Trophoblast cell (in vitro differentiated cells and primary cell): ENCODE measurements around the gene TP53I13.

Experiments used
- DNase-seq, 2 donors: peaks; one replicate each; pipeline ENCODE4 v3.0.0-alpha.2; 2016
- H2AFZ ChIP-seq: 2 replicates; pipeline ENCODE4 v1.6.1; 2013; ENCODE audit warnings: low read length, moderate library complexity, mild to moderate bottlenecking; ENCODE audit not compliant: insufficient read depth, poor library complexity
- H2AK5ac ChIP-seq: 2 replicates; pipeline ENCODE4 v1.6.1; 2013; ENCODE audit warnings: mild to moderate bottlenecking, low read length
- H2BK120ac ChIP-seq: 2 replicates; pipeline ENCODE4 v1.6.1; 2013; ENCODE audit warnings: low read length, mild to moderate bottlenecking, moderate library complexity; ENCODE audit not compliant: insufficient read depth, poor library complexity
- H2BK12ac ChIP-seq: 2 replicates; pipeline ENCODE4 v1.6.1; 2013; ENCODE audit warnings: mild to moderate bottlenecking, low read length, moderate library complexity
- H2BK5ac ChIP-seq: 2 replicates; pipeline ENCODE4 v1.6.1; 2013; ENCODE audit warnings: low read length, low read depth, moderate library complexity, mild to moderate bottlenecking; ENCODE audit not compliant: poor library complexity
- H3K14ac ChIP-seq: 2 replicates; pipeline ENCODE4 v1.6.1; 2013; ENCODE audit warnings: mild to moderate bottlenecking, low read length
- H3K18ac ChIP-seq: 2 replicates; pipeline ENCODE4 v1.6.1; 2013; ENCODE audit warnings: mild to moderate bottlenecking, low read length
- H3K23ac ChIP-seq: 2 replicates; pipeline ENCODE4 v1.6.1; 2013; ENCODE audit warnings: low read length
- H3K27ac ChIP-seq: 2 replicates; pipeline ENCODE4 v1.5.1; 2013; ENCODE audit warnings: low read depth, mild to moderate bottlenecking, inconsistent platforms, low read length, moderate library complexity
- H3K27me3 ChIP-seq: 2 replicates; pipeline ENCODE4 v1.6.1; 2013; ENCODE audit warnings: inconsistent platforms, mild to moderate bottlenecking, low read length, moderate library complexity; ENCODE audit not compliant: insufficient read depth
- H3K36me3 ChIP-seq, 2 experiments: 1 replicate in 1 of 2; 2 replicates in 1 of 2; pipeline ENCODE4 v1.6.1; 2013; ENCODE audit warnings: low read length in 2 of 2, mild to moderate bottlenecking in 2 of 2, moderate library complexity in 1 of 2; ENCODE audit not compliant: insufficient read depth in 2 of 2, control insufficient read depth in 1 of 2
- H3K4ac ChIP-seq: 2 replicates; pipeline ENCODE4 v1.6.1; 2013; ENCODE audit warnings: low read depth, mild to moderate bottlenecking, low read length, moderate library complexity
- H3K4me1 ChIP-seq, 2 experiments: 1 replicate in 1 of 2; 2 replicates in 1 of 2; pipeline ENCODE4 v1.6.1; 2013; ENCODE audit warnings: low read length in 2 of 2, mild to moderate bottlenecking in 2 of 2, moderate library complexity in 1 of 2; ENCODE audit not compliant: insufficient read depth in 2 of 2, control insufficient read depth in 1 of 2
- H3K4me2 ChIP-seq: 2 replicates; pipeline ENCODE4 v1.6.1; 2013; ENCODE audit warnings: inconsistent platforms, mild to moderate bottlenecking, low read length, moderate library complexity
- H3K4me3 ChIP-seq: 2 replicates; pipeline ENCODE4 v1.5.1; 2013; ENCODE audit warnings: mild to moderate bottlenecking, low read depth, low read length, inconsistent platforms
- H3K79me1 ChIP-seq: one replicate; pipeline ENCODE4 v1.6.1; 2013; ENCODE audit warnings: low read length
- H3K79me2 ChIP-seq: 2 replicates; pipeline ENCODE4 v1.6.1; 2013; ENCODE audit warnings: low read length, mild to moderate bottlenecking; ENCODE audit not compliant: control insufficient read depth, insufficient read depth, poor library complexity
- H3K9ac ChIP-seq: 2 replicates; pipeline ENCODE4 v1.6.1; 2013; ENCODE audit warnings: mild to moderate bottlenecking, low read length
- H3K9me3 ChIP-seq: 2 replicates; pipeline ENCODE4 v1.6.1; 2013; ENCODE audit warnings: low read depth, mild to moderate bottlenecking, control low read depth, inconsistent platforms, low read length; ENCODE audit not compliant: insufficient read depth
- H4K12ac ChIP-seq: 2 replicates; pipeline ENCODE4 v1.6.1; 2013; ENCODE audit warnings: low read depth, mild to moderate bottlenecking, low read length, moderate library complexity
- H4K8ac ChIP-seq: 2 replicates; pipeline ENCODE4 v1.6.1; 2013; ENCODE audit warnings: low read depth, mild to moderate bottlenecking, low read length, moderate library complexity
- H4K91ac ChIP-seq: one replicate; pipeline ENCODE4 v1.6.1; 2013; ENCODE audit warnings: low read depth, mild to moderate bottlenecking, low read length, moderate library complexity
- WGBS: extraction: QIAGEN DNeasy Blood & Tissue Kit; methylation state at CpG from one replicate; pipeline ENCODE4 v1.1.7; 2013; ENCODE audit warnings: missing lambda C conversion rate; ENCODE audit not compliant: insufficient read length, insufficient coverage; ENCODE audit errors: extremely low coverage; 5-methylcytosine and 5-hydroxymethylcytosine counted together

TP53I13 gene

GRCh38 chr17:29612404-29613280 lies 44.1 kb downstream of the TP53I13 start:
- Histone ChIP-seq H3K4ac (no peak overlapping the region), H3K9ac (no peak overlapping the region), H3K36me3 (no peaks in the 10 kb centered on the region), H3K27ac (no peak overlapping the region), H2BK5ac (no peak overlapping the region), H3K14ac (no peak overlapping the region), H4K12ac (no peak overlapping the region), H3K18ac (no peak overlapping the region), H3K79me2 (no peaks in the 10 kb centered on the region), H2BK120ac (no peak overlapping the region), H3K9me3 (peaks cover 16% of the 10 kb centered on the region), H3K4me3 (no peak overlapping the region), H3K4me1 (peaks cover 15 to 24% of the 10 kb centered on the region in 2 experiments), H2AK5ac (no peak overlapping the region), H3K4me2 (peak overlapping the region; percentile 66), H3K27me3 (peaks cover 16% of the 10 kb centered on the region), H4K8ac (no peak overlapping the region), H2AFZ (no peak overlapping the region), H2BK12ac (no peak overlapping the region), H3K23ac (no peak overlapping the region), H4K91ac (no peak overlapping the region), H3K79me1 (peaks cover 2% of the 10 kb centered on the region)
- DNase-seq = peak in 1 of 2 donors; percentile 71
- WGBS = no CpG with 5 or more reads among the region's 85 CpGs

GRCh38 chr17:29613352-29613837 lies 44.9 kb downstream of the TP53I13 start:
- Histone ChIP-seq H2AFZ (peak overlapping the region; percentile 39), H3K23ac (no peak overlapping the region), H3K4ac (no peak overlapping the region), H3K9me3 (peaks cover 16% of the 10 kb centered on the region), H4K91ac (no peak overlapping the region), H4K12ac (peak overlapping the region; percentile 19), H3K27ac (no peak overlapping the region), H2AK5ac (no peak overlapping the region), H3K14ac (peak overlapping the region; percentile 36), H3K9ac (no peak overlapping the region), H3K79me1 (peaks cover 6% of the 10 kb centered on the region), H3K27me3 (peaks cover 16% of the 10 kb centered on the region), H2BK120ac (no peak overlapping the region), H2BK5ac (no peak overlapping the region), H3K4me3 (peak overlapping the region; percentile 57), H3K4me2 (peak overlapping the region; percentile 66), H3K79me2 (no peaks in the 10 kb centered on the region), H3K18ac (no peak overlapping the region), H4K8ac (peak overlapping the region; percentile 39), H3K36me3 (no peaks in the 10 kb centered on the region), H2BK12ac (no peak overlapping the region), H3K4me1 (peaks cover 21 to 30% of the 10 kb centered on the region in 2 experiments)
- no CpG with 5 or more reads among the region's 50 CpGs for WGBS
- DNase-seq = peak; percentile 98 to 99

- Histone ChIP-seq H2BK5ac (no peak overlapping the region), H3K18ac (no peak overlapping the region), H2AFZ (peak overlapping the region; percentile 39), H3K9ac (no peak overlapping the region), H3K36me3 (no peaks in the 10 kb centered on the region), H3K9me3 (peaks cover 16% of the 10 kb centered on the region), H3K79me2 (no peaks in the 10 kb centered on the region), H2BK12ac (no peak overlapping the region), H3K4me1 (peaks cover 21 to 30% of the 10 kb centered on the region in 2 experiments), H3K27ac (no peak overlapping the region), H4K12ac (no peak overlapping the region), H3K14ac (peak overlapping the region; percentile 36), H4K91ac (no peak overlapping the region), H2AK5ac (no peak overlapping the region), H4K8ac (no peak overlapping the region), H2BK120ac (no peak overlapping the region), H3K23ac (no peak overlapping the region), H3K4me2 (peak overlapping the region; percentile 66), H3K27me3 (peaks cover 16% of the 10 kb centered on the region), H3K4ac (no peak overlapping the region), H3K4me3 (peak overlapping the region; percentile 57), H3K79me1 (peaks cover 6% of the 10 kb centered on the region)
- DNase-seq = no peak
- WGBS = no CpG with 5 or more reads among the region's 13 CpGs
Observed at GRCh38 chr17:29613856-29614255, 45.4 kb downstream of the TP53I13 start.

- H2BK12ac ChIP-seq = no peak overlapping the region
- H3K23ac ChIP-seq = no peak overlapping the region
- H4K8ac ChIP-seq = no peak overlapping the region
- H2AFZ ChIP-seq = no peak overlapping the region
- no peak overlapping the region for H3K4me3 ChIP-seq
- no peak overlapping the region for H3K18ac ChIP-seq
- H2BK120ac ChIP-seq = no peak overlapping the region
- H3K36me3 ChIP-seq = no peaks in the 10 kb centered on the region
- no peak overlapping the region for H3K4ac ChIP-seq
- no peak overlapping the region for H2AK5ac ChIP-seq
- H4K91ac ChIP-seq = no peak overlapping the region
- H3K79me1 ChIP-seq = peaks cover 6% of the 10 kb centered on the region
- peaks cover 21 to 34% of the 10 kb centered on the region in 2 experiments for H3K4me1 ChIP-seq
- peak in 1 of 2 donors; percentile 43 for DNase-seq
- H3K27me3 ChIP-seq = peaks cover 16% of the 10 kb centered on the region
- no peak overlapping the region for H2BK5ac ChIP-seq
- H3K4me2 ChIP-seq = no peak overlapping the region
- H3K14ac ChIP-seq = no peak overlapping the region
- H3K27ac ChIP-seq = no peak overlapping the region
- no peak overlapping the region for H3K9ac ChIP-seq
- WGBS = no CpG with 5 or more reads among the region's 16 CpGs
- no peaks in the 10 kb centered on the region for H3K79me2 ChIP-seq
- H3K9me3 ChIP-seq = peaks cover 16% of the 10 kb centered on the region
- no peak overlapping the region for H4K12ac ChIP-seq
Observed at GRCh38 chr17:29614349-29615047, 46.0 kb downstream of the TP53I13 start.
